CD4-positive, CD25-positive, alpha-beta regulatory T cell (primary cell): ENCODE measurements around the gene CLIP3. TPM values are rescaled to one million over a fixed set of nuclear protein-coding genes. Genes with fewer than 3 reads are reported as not detected.

Experiments
- ATAC-seq, 2 donors: fragments of 150-1000 bp; cut with Tn5 transposase; one replicate each; pipeline ENCODE4 v1.10.0; 2021; ENCODE audit warnings: low read depth in 2 of 2, moderate number of reproducible peaks in 2 of 2, moderate library complexity in 1 of 2
- DNase-seq, 3 donors: peaks; one replicate each; pipeline versions ENCODE4 v3.0.0 to v3.0.0-alpha.2; 2012 to 2022; ENCODE audit warnings: mixed read lengths in 1 of 3
- H3K27ac ChIP-seq: one replicate; pipeline ENCODE4 v1.7.0; 2013; ENCODE audit warnings: mild to moderate bottlenecking, low read length; ENCODE audit not compliant: insufficient read depth, poor library complexity, severe bottlenecking
- H3K27me3 ChIP-seq: one replicate; pipeline ENCODE4 v1.7.0; 2013; ENCODE audit warnings: low read length; ENCODE audit not compliant: control insufficient read depth, insufficient read depth
- H3K36me3 ChIP-seq: one replicate; pipeline ENCODE4 v1.7.0; 2013; ENCODE audit warnings: mild to moderate bottlenecking, low read length, moderate library complexity; ENCODE audit not compliant: control insufficient read depth, insufficient read depth
- H3K4me1 ChIP-seq: 2 replicates; pipeline ENCODE4 v1.7.0; 2013; ENCODE audit warnings: mild to moderate bottlenecking, low read length; ENCODE audit not compliant: insufficient read depth, control insufficient read depth, poor library complexity, severe bottlenecking
- H3K4me3 ChIP-seq: one replicate; pipeline ENCODE4 v1.7.0; 2013; ENCODE audit warnings: low read depth, mild to moderate bottlenecking, low read length, moderate library complexity
- H3K9me3 ChIP-seq, 2 experiments: 1 replicate in 1 of 2; 2 replicates in 1 of 2; pipeline ENCODE4 v1.7.0; 2013; ENCODE audit warnings: low read length in 2 of 2, mild to moderate bottlenecking in 1 of 2, moderate library complexity in 1 of 2; ENCODE audit not compliant: control insufficient read depth in 2 of 2
- H3K27ac Mint-ChIP-seq, 3 donors: one replicate each; pipeline ENCODE4 v1.8.0; 2020 to 2022; ENCODE audit warnings: mild to moderate bottlenecking in 3 of 3, mixed read lengths in 3 of 3, moderate library complexity in 2 of 3
- H3K27me3 Mint-ChIP-seq: one replicate; pipeline ENCODE4 v1.8.0; 2022; ENCODE audit warnings: mild to moderate bottlenecking, mixed read lengths
- H3K36me3 Mint-ChIP-seq: one replicate; pipeline ENCODE4 v1.8.0; 2020; ENCODE audit warnings: mixed read lengths
- H3K4me1 Mint-ChIP-seq, 4 donors: one replicate each; pipeline ENCODE4 v1.8.0; 2020 to 2022; ENCODE audit warnings: mixed read lengths in 4 of 4, mild to moderate bottlenecking in 1 of 4
- H3K4me3 Mint-ChIP-seq, 4 donors: one replicate each; pipeline ENCODE4 v1.8.0; 2020 to 2022; ENCODE audit warnings: mild to moderate bottlenecking in 4 of 4, mixed read lengths in 4 of 4, moderate library complexity in 3 of 4
- H3K9me3 Mint-ChIP-seq, 7 donors: one replicate each; pipeline ENCODE4 v1.8.0; 2020 to 2022; ENCODE audit warnings: mixed read lengths in 7 of 7, mild to moderate bottlenecking in 3 of 7, moderate library complexity in 2 of 7
- polyA plus RNA-seq, 4 donors: library from polyadenylated mRNA; unstranded; fragments of 300-500 nt; fragmentation: Illumina TruSeq; gene quantifications; one replicate each; pipeline ENCODE4 v1.2.3, GENCODE V29; 2021
- total RNA-seq: library from RNA; stranded (reverse); gene quantifications from one replicate; pipeline ENCODE4 v1.2.3, GENCODE V29; 2022

CLIP3 gene
- total and polyA plus RNA-seq, 5 donors from 2014 or later: 0.38 to 1.4 (median 0.81) TPM

GRCh38 chr19:36054119-36054732 lies 21.6 kb upstream of the CLIP3 start, which contains the start of gene THAP8:
TSS of gene THAP8 (minus strand) at chr19:36054285. CDS start at chr19:36054217, 68 bp downstream.
- H3K9me3 ChIP-seq: no peaks in the 10 kb centered on the region
- DNase-seq (peak; percentile 100), ATAC-seq (peak; percentile 85 to 86)
- peak within 1 kb of the TSS; percentile 97 for H3K4me3 ChIP-seq
- no peaks in the 10 kb centered on the region for H3K9me3 Mint-ChIP-seq
- peak within 1 kb of the TSS; percentile 91 to 99 (median 98) for H3K4me3 Mint-ChIP-seq
- H3K27me3 Mint-ChIP-seq: peaks cover 4% of the 10 kb centered on the region
- no peaks in the 10 kb centered on the region for H3K36me3 ChIP-seq
- H3K36me3 Mint-ChIP-seq: peaks cover 4% of the 10 kb centered on the region
- no peaks in the 10 kb centered on the region for H3K27me3 ChIP-seq
- H3K4me1 Mint-ChIP-seq: peaks cover 4 to 34% (median 22%) of the 10 kb centered on the region in 4 donors
- H3K27ac ChIP-seq: peak within 1 kb of the TSS; percentile 95
- H3K27ac Mint-ChIP-seq: peak within 1 kb of the TSS; percentile 95 to 98 (median 98)
- peaks cover 16% of the 10 kb centered on the region for H3K4me1 ChIP-seq

GRCh38 chr19:36051637-36052036 lies 19.0 kb upstream of the CLIP3 start:
- no peak overlapping the region for H3K4me3 ChIP-seq
- peaks cover 4 to 34% (median 25%) of the 10 kb centered on the region in 4 donors for H3K4me1 Mint-ChIP-seq
- H3K27me3 ChIP-seq: no peaks in the 10 kb centered on the region
- no peaks in the 10 kb centered on the region for H3K9me3 Mint-ChIP-seq
- H3K9me3 ChIP-seq: no peaks in the 10 kb centered on the region
- H3K4me3 Mint-ChIP-seq: peak overlapping the region in 3 of 4 donors; percentile 28 to 91 (median 74)
- DNase-seq: no peak
- peak overlapping the region in 2 of 3 donors; percentile 42 to 78 for H3K27ac Mint-ChIP-seq
- peaks cover 16% of the 10 kb centered on the region for H3K4me1 ChIP-seq
- ATAC-seq: no peak
- no peak overlapping the region for H3K27ac ChIP-seq
- peaks cover 6% of the 10 kb centered on the region for H3K36me3 Mint-ChIP-seq
- H3K27me3 Mint-ChIP-seq: peaks cover 4% of the 10 kb centered on the region
- H3K36me3 ChIP-seq: no peaks in the 10 kb centered on the region

GRCh38 chr19:36051236-36051635 lies 18.6 kb upstream of the CLIP3 start:
- H3K27ac Mint-ChIP-seq: peak overlapping the region in 2 of 3 donors; percentile 70 to 78
- no peak for ATAC-seq
- no peak for DNase-seq
- peak overlapping the region in 3 of 4 donors; percentile 54 to 91 (median 74) for H3K4me3 Mint-ChIP-seq
- Histone ChIP-seq H3K36me3 (no peaks in the 10 kb centered on the region), H3K4me3 (no peak overlapping the region), H3K9me3 (no peaks in the 10 kb centered on the region), H3K27ac (no peak overlapping the region), H3K4me1 (peaks cover 16% of the 10 kb centered on the region), H3K27me3 (no peaks in the 10 kb centered on the region)
- no peaks in the 10 kb centered on the region for H3K9me3 Mint-ChIP-seq
- peaks cover 8% of the 10 kb centered on the region for H3K36me3 Mint-ChIP-seq
- peaks cover 4 to 37% (median 26%) of the 10 kb centered on the region in 4 donors for H3K4me1 Mint-ChIP-seq
- peaks cover 4% of the 10 kb centered on the region for H3K27me3 Mint-ChIP-seq

- Histone ChIP-seq H3K4me1 (peaks cover 7% of the 10 kb centered on the region), H3K9me3 (no peaks in the 10 kb centered on the region), H3K4me3 (no peak overlapping the region), H3K36me3 (no peaks in the 10 kb centered on the region), H3K27me3 (no peaks in the 10 kb centered on the region), H3K27ac (no peak overlapping the region)
- H3K4me1 Mint-ChIP-seq: peaks cover 0 to 30% (median 22%) of the 10 kb centered on the region in 4 donors
- no peaks in the 10 kb centered on the region for H3K9me3 Mint-ChIP-seq
- peaks cover 14% of the 10 kb centered on the region for H3K36me3 Mint-ChIP-seq
- H3K27me3 Mint-ChIP-seq: no peaks in the 10 kb centered on the region
- ATAC-seq: no peak
- DNase-seq: no peak
- H3K27ac Mint-ChIP-seq: no peak overlapping the region
- peak overlapping the region in 1 of 4 donors; percentile 45 for H3K4me3 Mint-ChIP-seq
These were observed 16.5 kb upstream of the CLIP3 start for GRCh38 chr19:36049080-36049698.

GRCh38 chr19:36047835-36048234 lies 15.2 kb upstream of the CLIP3 start:
- peaks cover 0 to 26% (median 18%) of the 10 kb centered on the region in 4 donors for H3K4me1 Mint-ChIP-seq
- no peaks in the 10 kb centered on the region for H3K4me1 ChIP-seq
- peaks cover 18% of the 10 kb centered on the region for H3K36me3 Mint-ChIP-seq
- ATAC-seq (no peak), DNase-seq (no peak)
- H3K27me3 ChIP-seq: no peaks in the 10 kb centered on the region
- no peaks in the 10 kb centered on the region for H3K9me3 Mint-ChIP-seq
- H3K4me3 ChIP-seq: no peak overlapping the region
- no peak overlapping the region for H3K27ac Mint-ChIP-seq
- no peaks in the 10 kb centered on the region for H3K36me3 ChIP-seq
- H3K27ac ChIP-seq: no peak overlapping the region
- H3K27me3 Mint-ChIP-seq: no peaks in the 10 kb centered on the region
- H3K4me3 Mint-ChIP-seq: peak overlapping the region in 1 of 4 donors; percentile 45
- no peaks in the 10 kb centered on the region for H3K9me3 ChIP-seq

- Mint-ChIP-seq H3K4me3 (no peak overlapping the region), H3K4me1 (peaks cover 0 to 28% (median 15%) of the 10 kb centered on the region in 4 donors), H3K27me3 (no peaks in the 10 kb centered on the region), H3K27ac (peak overlapping the region in 1 of 3 donors; percentile 33), H3K36me3 (peaks cover 18% of the 10 kb centered on the region), H3K9me3 (no peaks in the 10 kb centered on the region)
- no peaks in the 10 kb centered on the region for H3K27me3 ChIP-seq
- DNase-seq (no peak), ATAC-seq (no peak)
- no peaks in the 10 kb centered on the region for H3K4me1 ChIP-seq
- H3K9me3 ChIP-seq: no peaks in the 10 kb centered on the region
- no peak overlapping the region for H3K27ac ChIP-seq
- no peak overlapping the region for H3K4me3 ChIP-seq
- H3K36me3 ChIP-seq: no peaks in the 10 kb centered on the region
These were observed 13.9 kb upstream of the CLIP3 start for GRCh38 chr19:36046443-36047050.

- H3K27me3 Mint-ChIP-seq: no peaks in the 10 kb centered on the region
- H3K27ac ChIP-seq: no peak overlapping the region
- no peak for DNase-seq
These were observed 11.3 kb upstream of the CLIP3 start for GRCh38 chr19:36043952-36044351.

More at GRCh38 chr19:36043952-36044351, 11.3 kb upstream of the CLIP3 start:
- H3K4me1 ChIP-seq: no peaks in the 10 kb centered on the region
- H3K27ac Mint-ChIP-seq: no peak overlapping the region
- no peak for ATAC-seq
- H3K4me1 Mint-ChIP-seq: peaks cover 0 to 17% (median 6%) of the 10 kb centered on the region in 4 donors
- H3K27me3 ChIP-seq: no peaks in the 10 kb centered on the region
- no peaks in the 10 kb centered on the region for H3K9me3 ChIP-seq
- no peaks in the 10 kb centered on the region for H3K36me3 ChIP-seq
- H3K4me3 ChIP-seq: no peak overlapping the region
- no peak overlapping the region for H3K4me3 Mint-ChIP-seq
- H3K9me3 Mint-ChIP-seq: no peaks in the 10 kb centered on the region
- peaks cover 17% of the 10 kb centered on the region for H3K36me3 Mint-ChIP-seq
